SW 1271 (cell line): ENCODE measurements around the gene IQSEC1.
"Not testable (repeated sequence)": the region's sequence is repeated elsewhere in the genome, so short reads cannot be mapped to it uniquely, and the experiment has no call there.

ENCODE experiments used
- DNase-seq, 2 experiments: peaks; one replicate each; lab custom pipeline; 2025; lab: John Stamatoyannopoulos, UW

The IQSEC1 gene

GRCh38 chr3:12893247-12893646, 180.0 kb downstream of the IQSEC1 start:
- DNase-seq = no peak

GRCh38 chr3:12892840-12893189, 180.4 kb downstream of the IQSEC1 start:
- no peak for DNase-seq

- peak in 1 of 2 experiments; percentile 62 for DNase-seq
Measured at GRCh38 chr3:12891985-12892839, 181.0 kb downstream of the IQSEC1 start.

GRCh38 chr3:12891391-12891984, 181.7 kb downstream of the IQSEC1 start:
- no peak for DNase-seq

GRCh38 chr3:12890610-12891390, 182.4 kb downstream of the IQSEC1 start:
- no peak for DNase-seq

GRCh38 chr3:12886736-12887135, 186.5 kb downstream of the IQSEC1 start:
- DNase-seq = no peak

- DNase-seq = no peak
Measured at GRCh38 chr3:12886106-12886679, 187.0 kb downstream of the IQSEC1 start.

- DNase-seq = no peak
Measured at GRCh38 chr3:12885583-12885930, 187.7 kb downstream of the IQSEC1 start.

GRCh38 chr3:12884790-12885582, 188.2 kb downstream of the IQSEC1 start:
- no peak for DNase-seq

GRCh38 chr3:12884186-12884680, 189.0 kb downstream of the IQSEC1 start:
- no peak for DNase-seq

GRCh38 chr3:12882336-12883310, 190.6 kb downstream of the IQSEC1 start:
- DNase-seq = no peak

- not testable (repeated sequence) for DNase-seq
Measured at GRCh38 chr3:12881858-12882257, 191.4 kb downstream of the IQSEC1 start.

GRCh38 chr3:12879191-12879815, 193.9 kb downstream of the IQSEC1 start:
- DNase-seq = no peak

- DNase-seq = not testable (repeated sequence)
Measured at GRCh38 chr3:12878758-12879157, 194.5 kb downstream of the IQSEC1 start.

GRCh38 chr3:12878141-12878574, 195.1 kb downstream of the IQSEC1 start:
- no peak for DNase-seq

GRCh38 chr3:12877040-12877439, 196.2 kb downstream of the IQSEC1 start:
- no peak for DNase-seq

GRCh38 chr3:12875857-12876836, 197.1 kb downstream of the IQSEC1 start:
- DNase-seq = no peak

- no peak for DNase-seq
Measured at GRCh38 chr3:12871404-12871983, 201.7 kb downstream of the IQSEC1 start.
